ENCODE data around the gene ATCAY. TPM values are rescaled to one million over a fixed set of nuclear protein-coding genes. Genes with fewer than 3 reads are reported as not detected.

The ATCAY gene
- total RNA-seq, 2 donors from 2014 or later: 0.58 to 2.8 TPM

DNA sequence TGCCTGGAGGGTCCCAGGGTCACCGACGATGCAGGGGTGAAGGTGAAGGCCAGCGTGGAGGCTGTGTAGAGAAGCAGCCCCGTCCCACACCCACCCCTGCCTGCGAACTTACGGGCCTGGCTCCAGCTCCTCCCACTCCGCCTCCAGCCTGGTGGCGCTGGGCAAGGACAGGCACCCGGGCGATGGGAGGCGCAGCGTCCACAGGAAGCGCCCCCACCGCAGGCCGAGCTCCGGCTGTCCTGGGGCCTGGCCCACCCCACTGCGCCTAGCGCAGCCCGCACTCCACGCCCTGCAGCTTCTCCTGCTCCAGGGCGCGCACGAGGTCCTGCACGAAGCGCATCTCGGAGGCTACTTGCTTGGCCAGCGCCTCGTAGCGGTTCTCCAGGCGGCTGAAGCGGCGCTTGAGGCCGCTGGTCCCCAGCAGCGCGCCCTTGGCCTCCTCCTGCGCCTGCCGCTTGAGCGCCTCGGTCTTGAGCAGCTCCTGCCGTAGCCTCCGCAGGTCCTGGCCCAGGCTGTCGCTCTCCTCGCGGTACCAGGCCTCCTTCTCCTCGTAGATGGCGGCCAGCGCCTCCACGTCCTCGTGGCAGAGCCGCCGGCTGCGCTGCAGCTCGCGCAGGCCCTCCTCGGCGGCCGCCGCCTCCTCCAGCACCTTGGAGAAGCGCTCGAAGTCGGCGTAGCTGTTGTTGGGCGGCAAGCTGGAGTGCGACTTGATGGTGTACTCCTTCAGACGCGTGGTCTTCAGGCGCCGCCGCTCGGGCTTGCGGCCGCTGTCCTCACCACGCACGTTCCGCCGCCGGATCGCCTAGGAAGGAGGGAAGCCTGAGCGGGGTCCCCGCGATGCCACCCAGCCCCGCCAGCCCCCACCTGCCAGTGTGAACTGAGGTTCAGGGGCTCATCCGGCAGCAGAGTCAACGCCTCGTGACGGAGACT lies 78.6 kb downstream of the ATCAY start:
- H3K36me3 Mint-ChIP-seq (ENCODE audit: low read depth): peaks cover 38% of the 10 kb centered on the region
- Histone ChIP-seq H3K36me3 (ENCODE audit: control insufficient read depth, insufficient read depth, low read length) (peaks cover 56% of the 10 kb centered on the region), H3K27me3 (ENCODE audit: control insufficient read depth, insufficient read depth, low read length, poor library complexity, severe bottlenecking) (no peaks in the 10 kb centered on the region)

DNA sequence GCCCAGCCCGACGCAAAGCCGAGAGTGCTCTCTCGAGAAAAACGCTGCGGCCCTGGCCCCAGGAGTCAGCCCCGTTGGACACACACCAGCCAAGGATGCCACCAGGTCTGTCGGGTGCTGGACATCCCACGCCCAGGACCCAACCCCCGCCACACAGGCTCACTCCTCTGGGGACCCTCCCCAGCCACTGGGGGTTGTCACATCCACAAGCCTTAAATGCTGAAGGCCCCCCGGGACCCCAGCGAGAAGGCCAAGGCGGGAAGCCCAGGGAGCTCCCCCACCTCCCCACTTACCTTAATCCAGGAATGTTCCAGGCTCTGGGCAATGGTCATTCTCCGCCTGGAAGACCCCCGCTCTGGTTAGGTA lies 79.3 kb downstream of the ATCAY start:
- Mint-ChIP-seq H3K9me3 (no peaks in the 10 kb centered on the region), H3K4me3 (no peak overlapping the region), H3K4me1 (no peaks in the 10 kb centered on the region), H3K27ac (no peak overlapping the region), H3K36me3 (ENCODE audit: low read depth) (peaks cover 41% of the 10 kb centered on the region), H3K27me3 (ENCODE audit: insufficient read depth) (no peaks in the 10 kb centered on the region)
- H3K4me1 ChIP-seq (ENCODE audit: control insufficient read depth, insufficient read depth, low read length): no peaks in the 10 kb centered on the region
- H3K27ac ChIP-seq (ENCODE audit: low read depth, low read length): no peak overlapping the region
- TF ChIP-seq, protein P1, sequence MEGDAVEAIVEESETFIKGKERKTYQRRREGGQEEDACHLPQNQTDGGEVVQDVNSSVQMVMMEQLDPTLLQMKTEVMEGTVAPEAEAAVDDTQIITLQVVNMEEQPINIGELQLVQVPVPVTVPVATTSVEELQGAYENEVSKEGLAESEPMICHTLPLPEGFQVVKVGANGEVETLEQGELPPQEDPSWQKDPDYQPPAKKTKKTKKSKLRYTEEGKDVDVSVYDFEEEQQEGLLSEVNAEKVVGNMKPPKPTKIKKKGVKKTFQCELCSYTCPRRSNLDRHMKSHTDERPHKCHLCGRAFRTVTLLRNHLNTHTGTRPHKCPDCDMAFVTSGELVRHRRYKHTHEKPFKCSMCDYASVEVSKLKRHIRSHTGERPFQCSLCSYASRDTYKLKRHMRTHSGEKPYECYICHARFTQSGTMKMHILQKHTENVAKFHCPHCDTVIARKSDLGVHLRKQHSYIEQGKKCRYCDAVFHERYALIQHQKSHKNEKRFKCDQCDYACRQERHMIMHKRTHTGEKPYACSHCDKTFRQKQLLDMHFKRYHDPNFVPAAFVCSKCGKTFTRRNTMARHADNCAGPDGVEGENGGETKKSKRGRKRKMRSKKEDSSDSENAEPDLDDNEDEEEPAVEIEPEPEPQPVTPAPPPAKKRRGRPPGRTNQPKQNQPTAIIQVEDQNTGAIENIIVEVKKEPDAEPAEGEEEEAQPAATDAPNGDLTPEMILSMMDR (conservative IDR thresholded peaks at IDR 0.05): no peak
- H3K4me3 ChIP-seq (ENCODE audit: low read length): no peak overlapping the region
- no peaks in the 10 kb centered on the region for H3K27me3 ChIP-seq (ENCODE audit: control insufficient read depth, insufficient read depth, low read length, poor library complexity, severe bottlenecking)
- no peaks in the 10 kb centered on the region for H3K9me3 ChIP-seq (ENCODE audit: control insufficient read depth, low read length)
- no peak for DNase-seq
- peaks cover 59% of the 10 kb centered on the region for H3K36me3 ChIP-seq (ENCODE audit: control insufficient read depth, insufficient read depth, low read length)
- H3K9ac ChIP-seq (ENCODE audit: extremely low read depth, low read length, poor library complexity, severe bottlenecking): no peak overlapping the region
- WGBS, 2 experiments (ENCODE audit: insufficient coverage in 1 of 2, insufficient read length in 1 of 2): 98 to 99% methylated on average over 7 to 15 of the region's 15 CpGs

More for the DNA sequence above, 78.6 kb downstream of the ATCAY start:
- Mint-ChIP-seq H3K27me3 (ENCODE audit: insufficient read depth) (no peaks in the 10 kb centered on the region), H3K4me3 (no peak overlapping the region), H3K9me3 (no peaks in the 10 kb centered on the region), H3K27ac (no peak overlapping the region), H3K4me1 (no peaks in the 10 kb centered on the region)
- Histone ChIP-seq H3K9me3 (ENCODE audit: control insufficient read depth, low read length) (no peaks in the 10 kb centered on the region), H3K4me1 (ENCODE audit: control insufficient read depth, insufficient read depth, low read length) (no peaks in the 10 kb centered on the region), H3K9ac (ENCODE audit: extremely low read depth, low read length, poor library complexity, severe bottlenecking) (no peak overlapping the region), H3K4me3 (ENCODE audit: low read length) (no peak overlapping the region), H3K27ac (ENCODE audit: low read depth, low read length) (no peak overlapping the region)
- 97% methylated on average over 57 to 86 of the region's 86 CpGs for WGBS, 2 experiments (ENCODE audit: insufficient coverage in 1 of 2, insufficient read length in 1 of 2)
- TF ChIP-seq, protein P1 (conservative IDR thresholded peaks at IDR 0.05): no peak
- peak; percentile 50 for DNase-seq

DNA sequence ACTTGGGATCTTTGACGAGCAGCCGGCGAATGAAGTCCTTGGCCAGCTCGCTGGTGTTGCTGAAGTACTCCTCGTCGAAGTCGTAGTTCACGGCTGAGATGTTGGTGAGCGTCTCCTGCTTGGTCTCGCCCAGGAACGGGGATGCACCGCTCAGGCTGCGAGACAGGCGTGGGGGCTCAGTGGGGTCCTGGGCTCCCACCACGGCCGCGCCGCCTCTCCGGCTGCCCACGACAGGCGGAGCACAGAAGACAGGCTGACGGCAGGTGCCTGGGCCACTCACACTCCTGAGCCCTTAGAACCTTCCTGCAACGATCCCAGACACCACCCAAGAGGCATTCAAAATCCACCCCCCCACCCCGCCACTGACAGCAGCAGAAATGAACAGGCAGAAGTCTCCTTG lies 80.5 kb downstream of the ATCAY start:
- no peak overlapping the region for H3K4me3 ChIP-seq (ENCODE audit: low read length)
- Mint-ChIP-seq H3K27ac (peak overlapping the region; percentile 68), H3K9me3 (no peaks in the 10 kb centered on the region), H3K36me3 (ENCODE audit: low read depth) (peaks cover 49% of the 10 kb centered on the region), H3K4me1 (no peaks in the 10 kb centered on the region), H3K27me3 (ENCODE audit: insufficient read depth) (no peaks in the 10 kb centered on the region), H3K4me3 (no peak overlapping the region)
- TF ChIP-seq, protein P1 (conservative IDR thresholded peaks at IDR 0.05): no peak
- no peaks in the 10 kb centered on the region for H3K4me1 ChIP-seq (ENCODE audit: control insufficient read depth, insufficient read depth, low read length)
- no peaks in the 10 kb centered on the region for H3K9me3 ChIP-seq (ENCODE audit: control insufficient read depth, low read length)
- no peak overlapping the region for H3K9ac ChIP-seq (ENCODE audit: extremely low read depth, low read length, poor library complexity, severe bottlenecking)
- peak overlapping the region; percentile 38 for H3K27ac ChIP-seq (ENCODE audit: low read depth, low read length)
- peaks cover 63% of the 10 kb centered on the region for H3K36me3 ChIP-seq (ENCODE audit: control insufficient read depth, insufficient read depth, low read length)
- DNase-seq: no peak
- 93 to 98% methylated on average over 10 to 24 of the region's 24 CpGs for WGBS, 2 experiments (ENCODE audit: insufficient coverage in 1 of 2, insufficient read length in 1 of 2)
- H3K27me3 ChIP-seq (ENCODE audit: control insufficient read depth, insufficient read depth, low read length, poor library complexity, severe bottlenecking): no peaks in the 10 kb centered on the region

Measured in endodermal cell (in vitro differentiated cells).